Activated B cell treated with CpG ODN at 0.5 μM for 24 hours (primary cell): Measurements from ENCODE around the gene CACNA1B. TPM values are rescaled to one million over a fixed set of nuclear protein-coding genes. Genes with fewer than 3 reads are reported as not detected.
"Not testable (repeated sequence)": the region's sequence is repeated elsewhere in the genome, so short reads cannot be mapped to it uniquely, and the experiment has no call there.

ENCODE experiments used
- ATAC-seq: fragments of 200-7000 bp; cut with Tn5 transposase; one replicate; pipeline ENCODE4 v1.10.0; 2021; ENCODE audit warnings: low read depth, mild to moderate bottlenecking, moderate library complexity
- CTCF ChIA-PET: fragments of 350-600 bp; sonication (Branson Sonifier 250); formaldehyde crosslinking; loops from one replicate; lab custom pipeline; 2021; ENCODE audit warnings: antibody characterized with exemption; lab: Charles Lee
- POLR2A ChIA-PET: fragments of 350-600 bp; sonication (Branson Sonifier 250); formaldehyde crosslinking; loops from one replicate; lab custom pipeline; 2021; ENCODE audit warnings: antibody characterized with exemption; lab: Charles Lee
- DNase-seq: peaks from one replicate; pipeline ENCODE4 v3.0.0; 2022
- H3K27ac Mint-ChIP-seq: one replicate; pipeline ENCODE4 v1.8.0; 2020; ENCODE audit warnings: mixed read lengths
- H3K27me3 Mint-ChIP-seq: one replicate; pipeline ENCODE4 v1.8.0; 2021; ENCODE audit warnings: mixed read lengths
- H3K36me3 Mint-ChIP-seq: one replicate; pipeline ENCODE4 v1.8.0; 2021; ENCODE audit warnings: low read depth, mixed read lengths
- H3K4me1 Mint-ChIP-seq: one replicate; pipeline ENCODE4 v1.8.0; 2021; ENCODE audit warnings: mixed read lengths
- H3K4me3 Mint-ChIP-seq: one replicate; pipeline ENCODE4 v1.8.0; 2020; ENCODE audit warnings: mild to moderate bottlenecking, mixed read lengths
- H3K9me3 Mint-ChIP-seq: one replicate; pipeline ENCODE4 v1.8.0; 2020; ENCODE audit warnings: mixed read lengths
- intact Hi-C: fragments of 100-400 bp; cut with micrococcal nuclease; formaldehyde crosslinking; loops from one replicate; pipeline ENCODE4 v1.15.1; 2024
- total RNA-seq: library from RNA; stranded (reverse); gene quantifications from 2 replicates; pipeline ENCODE4 v1.2.3, GENCODE V29; 2022

CACNA1B gene
- total RNA-seq, 1 donor from 2014 or later: 1.5 TPM

GRCh38 chr9:138139096-138139495 is 261.5 kb downstream of the CACNA1B start:
- H3K36me3 Mint-ChIP-seq, H3K4me1 Mint-ChIP-seq, H3K27me3 Mint-ChIP-seq, DNase-seq, CTCF ChIA-PET, H3K9me3 Mint-ChIP-seq, H3K27ac Mint-ChIP-seq, H3K4me3 Mint-ChIP-seq, POLR2A ChIA-PET, ATAC-seq, intact Hi-C loops: not testable (repeated sequence)

DNA sequence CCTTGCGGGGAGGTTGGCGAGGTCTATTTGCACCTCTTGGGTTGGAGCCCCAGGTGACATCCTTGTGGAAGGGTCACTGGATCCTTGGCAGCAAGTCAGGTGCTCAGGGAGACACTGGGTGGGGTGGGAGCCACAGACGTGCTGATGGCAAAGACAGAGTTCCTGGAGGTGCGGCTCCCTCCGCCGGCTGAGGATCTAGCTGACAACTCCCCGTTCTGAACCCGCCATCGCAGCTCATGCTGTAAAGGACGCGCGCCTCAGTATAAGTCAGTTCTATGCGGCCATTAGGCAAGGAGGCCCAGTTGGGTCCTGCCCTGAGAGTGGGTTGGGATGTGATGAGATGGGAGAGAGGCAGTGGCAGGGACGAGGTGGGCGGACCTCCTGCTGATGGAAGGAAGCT is 263.4 kb downstream of the CACNA1B start:
- H3K9me3 Mint-ChIP-seq, H3K27ac Mint-ChIP-seq, H3K4me1 Mint-ChIP-seq, CTCF ChIA-PET, H3K36me3 Mint-ChIP-seq, DNase-seq, H3K27me3 Mint-ChIP-seq, H3K4me3 Mint-ChIP-seq, POLR2A ChIA-PET, ATAC-seq, intact Hi-C loops: not testable (repeated sequence)

- H3K4me3 Mint-ChIP-seq, POLR2A ChIA-PET, H3K9me3 Mint-ChIP-seq, ATAC-seq, CTCF ChIA-PET, H3K27ac Mint-ChIP-seq, DNase-seq, H3K4me1 Mint-ChIP-seq, H3K27me3 Mint-ChIP-seq, H3K36me3 Mint-ChIP-seq, intact Hi-C loops: not testable (repeated sequence)
Measured at GRCh38 chr9:138142528-138143244, 265.1 kb downstream of the CACNA1B start.

- H3K27me3 Mint-ChIP-seq, H3K9me3 Mint-ChIP-seq, CTCF ChIA-PET, H3K36me3 Mint-ChIP-seq, H3K4me3 Mint-ChIP-seq, H3K27ac Mint-ChIP-seq, intact Hi-C loops, ATAC-seq, H3K4me1 Mint-ChIP-seq, DNase-seq, POLR2A ChIA-PET: not testable (repeated sequence)
Measured at GRCh38 chr9:138143491-138143890, 265.9 kb downstream of the CACNA1B start.

- DNase-seq, ATAC-seq, intact Hi-C loops, H3K36me3 Mint-ChIP-seq, H3K27ac Mint-ChIP-seq, CTCF ChIA-PET, H3K27me3 Mint-ChIP-seq, POLR2A ChIA-PET, H3K4me3 Mint-ChIP-seq, H3K4me1 Mint-ChIP-seq, H3K9me3 Mint-ChIP-seq: not testable (repeated sequence)
Measured at GRCh38 chr9:138147556-138147955, 270.0 kb downstream of the CACNA1B start.

DNA sequence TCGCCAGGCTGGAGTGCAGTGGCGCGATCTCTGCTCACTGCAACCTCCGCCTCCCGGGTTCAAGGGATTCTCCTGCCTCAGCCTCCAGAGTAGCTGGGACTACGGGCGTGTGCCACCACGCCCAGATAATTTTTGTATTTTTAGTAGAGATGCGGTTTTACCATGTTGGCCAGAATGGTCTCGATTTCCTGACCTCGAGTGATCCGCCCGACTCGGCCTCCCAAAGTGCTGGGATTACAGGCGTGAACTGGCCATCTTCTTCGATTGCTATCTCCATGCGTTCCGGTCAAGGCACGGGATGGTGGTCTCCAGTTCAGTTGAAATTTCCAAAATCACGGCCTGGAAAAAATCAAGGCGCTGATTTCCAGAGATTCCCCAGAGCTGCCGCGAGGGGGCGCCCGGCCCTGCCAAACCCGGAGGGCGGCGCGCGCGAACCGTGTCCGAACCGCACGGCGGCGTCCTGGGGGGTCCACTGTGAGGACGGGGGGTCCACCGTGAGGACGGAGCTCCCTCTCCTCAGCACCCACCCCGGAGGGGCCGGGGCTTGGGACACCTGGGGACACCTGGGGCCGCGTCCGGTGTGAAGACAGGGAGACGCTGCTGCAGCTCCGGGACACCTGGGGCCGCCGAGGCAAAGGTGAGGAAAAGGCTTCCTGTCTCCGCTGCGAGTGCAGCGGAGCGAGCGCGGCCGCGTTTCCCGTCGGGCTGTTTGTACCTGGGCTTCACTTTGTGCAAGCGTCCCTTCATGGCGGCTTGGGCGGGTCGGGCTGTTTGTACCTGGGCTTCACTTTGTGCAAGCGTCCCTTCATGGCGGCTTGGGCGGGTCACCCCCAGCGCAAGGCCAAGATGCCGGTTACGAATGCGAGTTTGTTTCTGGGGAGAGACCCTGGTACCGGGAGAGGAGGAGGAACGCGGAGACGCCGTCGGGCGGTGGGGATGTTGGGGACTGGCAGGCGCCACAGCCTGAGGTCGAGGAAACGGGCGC is 272.4 kb downstream of the CACNA1B start:
- intact Hi-C loops: not testable (repeated sequence)

GRCh38 chr9:138155788-138156187 is 278.2 kb downstream of the CACNA1B start:
- H3K9me3 Mint-ChIP-seq, DNase-seq, H3K36me3 Mint-ChIP-seq, ATAC-seq, intact Hi-C loops, POLR2A ChIA-PET, H3K4me1 Mint-ChIP-seq, H3K27ac Mint-ChIP-seq, H3K4me3 Mint-ChIP-seq, CTCF ChIA-PET: not testable (repeated sequence)
- H3K27me3 Mint-ChIP-seq: peaks cover 18% of the 10 kb centered on the region

More for the DNA sequence above, 272.4 kb downstream of the CACNA1B start:
- H3K27ac Mint-ChIP-seq, H3K9me3 Mint-ChIP-seq, POLR2A ChIA-PET, H3K27me3 Mint-ChIP-seq, CTCF ChIA-PET, H3K36me3 Mint-ChIP-seq, H3K4me1 Mint-ChIP-seq: not testable (repeated sequence)
- peak overlapping the region; percentile 72 for H3K4me3 Mint-ChIP-seq
- ATAC-seq (peak; percentile 21), DNase-seq (peak; percentile 30)

DNA sequence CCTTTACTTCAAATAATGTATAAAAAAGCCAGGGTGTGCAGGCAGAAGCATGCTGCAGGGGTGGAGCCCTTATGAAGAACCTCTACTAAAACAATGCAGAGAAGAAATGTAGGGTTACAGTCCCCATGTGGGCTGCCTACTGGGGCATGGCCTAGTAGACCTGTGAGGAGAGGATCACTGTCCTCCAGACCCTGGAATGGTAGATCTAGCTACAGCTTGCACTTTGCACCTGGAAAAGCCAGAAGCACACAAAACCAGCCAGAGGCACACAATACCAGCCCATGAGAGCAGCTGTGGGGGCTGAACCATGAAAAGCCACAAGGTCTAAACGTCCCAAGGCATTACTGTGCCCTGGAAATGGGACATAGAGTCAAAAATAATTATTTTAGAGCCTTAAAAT is 289.2 kb downstream of the CACNA1B start:
- intact Hi-C loops, H3K36me3 Mint-ChIP-seq, CTCF ChIA-PET, H3K27ac Mint-ChIP-seq, ATAC-seq, POLR2A ChIA-PET, H3K27me3 Mint-ChIP-seq, DNase-seq, H3K9me3 Mint-ChIP-seq, H3K4me1 Mint-ChIP-seq, H3K4me3 Mint-ChIP-seq: not testable (repeated sequence)
